ACHN (cell line): ENCODE measurements around the gene PLEKHA6.

Source experiments
- DNase-seq: peaks from one replicate; pipeline ENCODE4 v3.0.0-alpha.2; 2015
- in situ Hi-C: cut with HindIII; loops from 2 replicates; pipeline ENCODE4 v1.10.0; 2017; ENCODE audit warnings: low sequenced_read_pairs, low pct_ligation_motif_present, low pct_unique_long_range_greater_than_20kb

Gene PLEKHA6

GRCh38 chr1:204359474-204360255 is at the start of gene PLEKHA6:
PLEKHA6 (minus strand) TSS chr1:204359929; CDS start chr1:204273727, 86,202 bp downstream.
- in situ Hi-C loops = loop anchor here (25.0 kb wide), 1 partner anchor 197 kb away; the partner anchor contains the start of genes ETNK2 and REN
- no peak for DNase-seq

- DNase-seq = no peak
- in situ Hi-C loops = no loop called here
These were observed 49.4 kb upstream of the PLEKHA6 start for GRCh38 chr1:204409123-204409522.

- no peak for DNase-seq
- in situ Hi-C loops = no loop called here
These were observed 48.9 kb upstream of the PLEKHA6 start for GRCh38 chr1:204408602-204409001.

- DNase-seq = peak; percentile 81
- in situ Hi-C loops = no loop called here
These were observed 48.4 kb upstream of the PLEKHA6 start for GRCh38 chr1:204408074-204408507.

GRCh38 chr1:204407295-204407971 is 47.7 kb upstream of the PLEKHA6 start:
- no peak for DNase-seq
- in situ Hi-C loops = no loop called here

GRCh38 chr1:204406621-204407020 is 46.9 kb upstream of the PLEKHA6 start:
- no peak for DNase-seq
- in situ Hi-C loops = no loop called here

GRCh38 chr1:204405988-204406387 is 46.3 kb upstream of the PLEKHA6 start:
- no peak for DNase-seq
- in situ Hi-C loops = no loop called here

GRCh38 chr1:204404629-204405028 is 44.9 kb upstream of the PLEKHA6 start:
- DNase-seq = no peak
- in situ Hi-C loops = no loop called here

- in situ Hi-C loops = no loop called here
- no peak for DNase-seq
These were observed 42.7 kb upstream of the PLEKHA6 start for GRCh38 chr1:204402391-204402790.

GRCh38 chr1:204401730-204402129 is 42.0 kb upstream of the PLEKHA6 start:
- in situ Hi-C loops = no loop called here
- DNase-seq = no peak

GRCh38 chr1:204400882-204401510 is 41.3 kb upstream of the PLEKHA6 start:
- in situ Hi-C loops = no loop called here
- DNase-seq = no peak

GRCh38 chr1:204398197-204399125 is 38.7 kb upstream of the PLEKHA6 start:
- DNase-seq = peak; percentile 93
- in situ Hi-C loops = no loop called here

GRCh38 chr1:204396015-204396583 is 36.4 kb upstream of the PLEKHA6 start:
- DNase-seq = no peak
- in situ Hi-C loops = no loop called here

- DNase-seq = no peak
- in situ Hi-C loops = no loop called here
These were observed 31.9 kb upstream of the PLEKHA6 start for GRCh38 chr1:204391629-204392028.

GRCh38 chr1:204390751-204391466 is 31.2 kb upstream of the PLEKHA6 start:
- in situ Hi-C loops = no loop called here

GRCh38 chr1:204385727-204386126 is 26.0 kb upstream of the PLEKHA6 start:
- in situ Hi-C loops = no loop called here
- DNase-seq = no peak

More at GRCh38 chr1:204390751-204391466, 31.2 kb upstream of the PLEKHA6 start:
- no peak for DNase-seq

GRCh38 chr1:204384636-204385352 is 25.1 kb upstream of the PLEKHA6 start:
- in situ Hi-C loops = no loop called here
- peak; percentile 77 for DNase-seq
